ENCODE measurements around the gene MMP8.

The MMP8 gene, protein sequence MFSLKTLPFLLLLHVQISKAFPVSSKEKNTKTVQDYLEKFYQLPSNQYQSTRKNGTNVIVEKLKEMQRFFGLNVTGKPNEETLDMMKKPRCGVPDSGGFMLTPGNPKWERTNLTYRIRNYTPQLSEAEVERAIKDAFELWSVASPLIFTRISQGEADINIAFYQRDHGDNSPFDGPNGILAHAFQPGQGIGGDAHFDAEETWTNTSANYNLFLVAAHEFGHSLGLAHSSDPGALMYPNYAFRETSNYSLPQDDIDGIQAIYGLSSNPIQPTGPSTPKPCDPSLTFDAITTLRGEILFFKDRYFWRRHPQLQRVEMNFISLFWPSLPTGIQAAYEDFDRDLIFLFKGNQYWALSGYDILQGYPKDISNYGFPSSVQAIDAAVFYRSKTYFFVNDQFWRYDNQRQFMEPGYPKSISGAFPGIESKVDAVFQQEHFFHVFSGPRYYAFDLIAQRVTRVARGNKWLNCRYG

DNA sequence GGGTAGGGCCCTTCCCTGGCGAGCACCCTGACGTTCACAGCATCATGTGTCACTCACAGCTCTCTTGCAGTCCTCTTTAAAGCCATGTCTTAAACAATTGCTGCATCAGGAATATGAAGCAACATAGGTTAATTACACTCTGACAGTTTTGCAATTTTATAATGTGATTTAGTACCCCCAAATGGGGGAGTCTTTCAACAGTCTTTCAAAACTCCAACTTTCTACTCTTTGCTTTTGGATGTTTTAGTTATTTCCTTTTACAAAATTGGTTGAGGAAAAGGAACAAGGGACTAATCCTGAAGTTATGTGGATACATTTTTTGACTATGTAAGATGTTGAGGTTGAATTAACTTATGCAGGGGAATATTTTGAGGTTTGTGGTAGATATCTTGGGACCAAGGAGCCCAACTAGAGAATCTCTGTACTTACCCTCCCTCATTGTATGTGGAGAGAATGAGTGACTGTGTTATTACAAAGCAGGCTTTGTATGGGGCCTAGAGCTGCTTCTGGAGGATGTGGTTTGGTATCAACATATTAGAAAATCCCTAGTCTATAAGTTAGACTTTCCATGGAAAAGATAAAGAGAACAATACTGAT is at the start of gene MMP8:
Gene MMP8, minus strand, starts transcription at position 51 of the 597 bp plus-strand sequence. CDS start 99 bp downstream, outside the sequence.
- H3K4me1 Mint-ChIP-seq (ENCODE audit: low read depth) = no peaks in the 10 kb centered on the region
- H3K9me3 Mint-ChIP-seq = no peaks in the 10 kb centered on the region
- H3K4me3 Mint-ChIP-seq = no peak within 1 kb of the TSS
- H3K36me3 Mint-ChIP-seq (ENCODE audit: low read depth) = no peaks in the 10 kb centered on the region
- peaks cover 2% of the 10 kb centered on the region for H3K27me3 Mint-ChIP-seq (ENCODE audit: low read depth)
- no peak within 1 kb of the TSS for H3K27ac Mint-ChIP-seq

DNA sequence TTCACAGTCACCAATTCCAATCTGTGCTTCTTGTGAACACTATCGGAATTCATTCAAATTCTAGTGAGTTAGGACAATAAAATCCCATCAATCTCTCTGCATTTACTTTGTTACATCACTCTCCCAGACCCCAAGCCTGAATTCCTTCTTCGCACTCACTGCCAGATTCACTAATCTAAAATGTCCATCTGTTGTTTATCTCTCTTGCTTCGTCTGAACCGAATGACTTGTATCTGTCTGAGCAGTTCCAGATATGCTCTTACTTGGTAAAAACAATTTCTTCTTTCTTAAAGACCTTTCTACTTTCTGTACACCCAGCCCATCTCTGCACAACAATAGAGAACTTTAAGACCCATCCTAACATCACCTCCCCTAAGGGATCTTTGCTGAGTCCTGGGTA is 48.6 kb upstream of the MMP8 start:
- H3K4me3 Mint-ChIP-seq = no peak overlapping the region
- H3K9me3 Mint-ChIP-seq = no peaks in the 10 kb centered on the region
- peaks cover 12% of the 10 kb centered on the region for H3K27me3 Mint-ChIP-seq (ENCODE audit: low read depth)
- no peaks in the 10 kb centered on the region for H3K36me3 Mint-ChIP-seq (ENCODE audit: low read depth)
- H3K27ac Mint-ChIP-seq = no peak overlapping the region
- no peaks in the 10 kb centered on the region for H3K4me1 Mint-ChIP-seq (ENCODE audit: low read depth)

DNA sequence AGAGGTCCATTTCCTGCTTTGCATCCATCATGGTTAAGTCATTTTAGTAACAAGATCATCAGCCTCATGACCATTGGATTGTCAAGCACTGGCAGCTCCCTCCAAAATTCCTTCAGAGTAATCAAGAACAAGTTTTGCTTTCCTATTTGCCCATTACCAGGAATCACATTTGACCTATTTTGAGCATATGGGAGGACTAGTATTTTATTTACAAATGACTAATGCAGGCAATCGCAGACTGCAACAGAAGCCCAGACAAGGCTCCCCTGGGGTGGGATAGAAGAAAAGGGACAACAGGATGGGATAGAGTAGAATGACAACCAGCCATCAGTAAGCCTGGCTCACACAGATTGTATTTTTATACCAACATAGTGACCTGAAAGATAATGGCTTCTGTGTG is 46.6 kb upstream of the MMP8 start:
- H3K36me3 Mint-ChIP-seq (ENCODE audit: low read depth) = no peaks in the 10 kb centered on the region
- H3K4me3 Mint-ChIP-seq = no peak overlapping the region
- H3K27me3 Mint-ChIP-seq (ENCODE audit: low read depth) = peaks cover 6% of the 10 kb centered on the region
- H3K9me3 Mint-ChIP-seq = no peaks in the 10 kb centered on the region
- no peak overlapping the region for H3K27ac Mint-ChIP-seq
- no peaks in the 10 kb centered on the region for H3K4me1 Mint-ChIP-seq (ENCODE audit: low read depth)

DNA sequence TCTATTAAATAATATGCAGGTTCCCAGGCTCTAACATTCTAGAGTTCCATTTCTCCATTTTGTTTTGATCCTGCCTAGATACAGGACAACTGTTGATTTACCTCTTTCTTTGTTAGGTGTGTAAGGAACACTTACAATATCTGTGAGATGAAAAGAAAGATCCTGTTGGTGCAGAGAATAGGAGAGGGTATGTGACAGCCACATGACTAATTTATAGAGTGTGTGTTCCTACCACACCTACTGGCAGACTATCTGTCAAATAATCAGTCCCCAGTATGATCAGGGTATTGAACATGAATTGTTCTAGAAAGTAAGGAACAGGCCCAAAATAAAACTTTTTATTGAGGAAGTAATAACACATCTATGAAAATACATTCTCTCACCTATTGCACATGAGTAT is 45.4 kb upstream of the MMP8 start:
- Mint-ChIP-seq H3K4me3 (no peak overlapping the region), H3K27me3 (ENCODE audit: low read depth) (peaks cover 6% of the 10 kb centered on the region), H3K4me1 (ENCODE audit: low read depth) (no peaks in the 10 kb centered on the region), H3K9me3 (no peaks in the 10 kb centered on the region), H3K27ac (no peak overlapping the region), H3K36me3 (ENCODE audit: low read depth) (no peaks in the 10 kb centered on the region)

DNA sequence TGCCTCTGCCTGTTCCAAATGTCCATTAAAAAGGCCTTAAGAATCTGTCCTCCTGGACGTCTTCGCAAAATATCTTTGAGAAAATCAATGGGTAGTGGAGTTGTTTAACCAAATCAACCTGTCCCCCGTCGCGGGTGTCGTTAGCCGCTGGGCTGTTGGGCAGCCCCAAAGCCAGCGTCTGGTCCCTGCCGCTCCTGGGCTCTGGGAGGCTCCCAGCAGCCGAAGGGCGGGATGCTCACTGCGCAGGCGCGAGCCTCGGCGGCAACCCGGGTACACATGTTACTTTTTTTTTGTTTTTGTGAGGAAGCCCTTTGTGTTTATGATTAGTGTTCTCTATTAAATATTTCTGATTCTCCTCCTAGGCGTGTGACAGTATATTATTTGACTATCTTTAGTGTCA is 43.0 kb upstream of the MMP8 start:
- H3K9me3 Mint-ChIP-seq = no peaks in the 10 kb centered on the region
- H3K36me3 Mint-ChIP-seq (ENCODE audit: low read depth) = no peaks in the 10 kb centered on the region
- no peaks in the 10 kb centered on the region for H3K4me1 Mint-ChIP-seq (ENCODE audit: low read depth)
- H3K27me3 Mint-ChIP-seq (ENCODE audit: low read depth) = no peaks in the 10 kb centered on the region
- H3K4me3 Mint-ChIP-seq = no peak overlapping the region
- no peak overlapping the region for H3K27ac Mint-ChIP-seq

DNA sequence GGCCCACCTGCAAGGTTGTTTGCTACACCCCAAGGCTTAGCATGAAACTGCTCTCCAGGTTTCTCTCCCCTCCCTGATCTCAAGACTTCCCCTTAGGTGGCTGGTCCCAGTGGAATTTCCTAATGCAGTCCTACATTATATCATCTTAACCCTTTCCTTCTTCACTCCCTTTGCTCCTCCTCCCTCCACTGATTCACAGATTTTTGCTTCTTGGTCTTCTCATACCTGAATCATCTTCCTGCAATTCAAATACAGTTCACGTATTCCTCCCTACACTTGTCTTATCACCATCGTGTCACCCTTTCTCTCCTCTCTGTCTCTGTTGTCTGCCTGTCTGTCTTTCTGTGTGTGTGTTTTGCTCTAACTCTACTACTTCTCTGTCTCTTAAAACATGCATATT is 38.7 kb upstream of the MMP8 start:
- H3K27me3 Mint-ChIP-seq (ENCODE audit: low read depth) = peaks cover 2% of the 10 kb centered on the region
- H3K4me1 Mint-ChIP-seq (ENCODE audit: low read depth) = no peaks in the 10 kb centered on the region
- no peaks in the 10 kb centered on the region for H3K9me3 Mint-ChIP-seq
- no peak overlapping the region for H3K27ac Mint-ChIP-seq
- H3K4me3 Mint-ChIP-seq = no peak overlapping the region
- H3K36me3 Mint-ChIP-seq (ENCODE audit: low read depth) = no peaks in the 10 kb centered on the region

DNA sequence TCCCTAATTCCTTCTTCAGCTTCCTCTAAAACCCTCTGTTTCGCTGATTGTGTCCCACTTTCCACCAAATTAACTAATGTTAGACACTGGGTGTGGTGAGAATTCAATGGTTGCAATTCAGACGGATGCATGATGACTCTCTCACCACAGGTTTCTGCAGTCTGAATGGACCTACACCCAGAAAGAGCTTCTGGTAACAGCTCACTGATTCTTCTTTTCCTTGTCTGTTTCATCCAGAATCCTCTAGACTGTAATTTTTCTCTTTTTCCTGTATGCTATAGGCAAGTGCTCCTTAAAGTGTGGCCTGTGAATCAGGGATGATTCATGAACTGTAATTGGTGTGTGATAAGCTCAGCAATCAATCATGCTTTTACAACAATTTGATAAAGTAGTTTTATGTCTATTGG is 37.6 kb upstream of the MMP8 start:
- Mint-ChIP-seq H3K27me3 (ENCODE audit: low read depth) (peaks cover 4% of the 10 kb centered on the region), H3K9me3 (no peaks in the 10 kb centered on the region)

DNA sequence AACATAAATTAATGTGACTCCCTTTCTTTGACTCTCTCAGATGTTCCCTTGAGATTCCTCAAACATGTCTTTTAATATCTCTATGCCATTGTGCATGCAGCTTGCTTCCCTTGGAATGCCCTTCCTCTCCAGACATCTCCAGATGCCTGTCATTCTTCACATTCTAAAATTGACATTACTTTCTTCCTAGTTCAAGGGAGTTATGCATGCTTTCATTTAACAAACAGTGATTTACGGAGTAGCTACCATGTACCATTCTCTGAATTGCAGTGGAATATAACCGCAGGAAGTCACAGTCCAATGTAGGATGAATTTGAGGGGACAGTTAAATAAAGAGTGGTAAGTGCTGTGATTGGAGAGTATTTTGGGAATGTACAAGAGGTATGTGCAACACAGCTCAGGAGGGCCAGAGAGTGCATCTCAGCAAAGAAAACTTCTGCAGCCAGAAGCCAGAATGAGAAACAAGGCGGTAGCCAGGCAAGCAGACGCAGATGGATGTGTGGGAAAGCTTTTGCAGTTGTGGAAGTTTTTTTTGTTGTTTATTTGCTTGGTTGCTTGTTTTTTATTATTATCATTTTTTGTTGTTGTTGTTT is 37.0 kb upstream of the MMP8 start:
- no peak overlapping the region for H3K27ac Mint-ChIP-seq

More for the DNA sequence above, 37.6 kb upstream of the MMP8 start:
- Mint-ChIP-seq H3K27ac (no peak overlapping the region), H3K4me3 (no peak overlapping the region), H3K4me1 (ENCODE audit: low read depth) (no peaks in the 10 kb centered on the region), H3K36me3 (ENCODE audit: low read depth) (no peaks in the 10 kb centered on the region)

DNA sequence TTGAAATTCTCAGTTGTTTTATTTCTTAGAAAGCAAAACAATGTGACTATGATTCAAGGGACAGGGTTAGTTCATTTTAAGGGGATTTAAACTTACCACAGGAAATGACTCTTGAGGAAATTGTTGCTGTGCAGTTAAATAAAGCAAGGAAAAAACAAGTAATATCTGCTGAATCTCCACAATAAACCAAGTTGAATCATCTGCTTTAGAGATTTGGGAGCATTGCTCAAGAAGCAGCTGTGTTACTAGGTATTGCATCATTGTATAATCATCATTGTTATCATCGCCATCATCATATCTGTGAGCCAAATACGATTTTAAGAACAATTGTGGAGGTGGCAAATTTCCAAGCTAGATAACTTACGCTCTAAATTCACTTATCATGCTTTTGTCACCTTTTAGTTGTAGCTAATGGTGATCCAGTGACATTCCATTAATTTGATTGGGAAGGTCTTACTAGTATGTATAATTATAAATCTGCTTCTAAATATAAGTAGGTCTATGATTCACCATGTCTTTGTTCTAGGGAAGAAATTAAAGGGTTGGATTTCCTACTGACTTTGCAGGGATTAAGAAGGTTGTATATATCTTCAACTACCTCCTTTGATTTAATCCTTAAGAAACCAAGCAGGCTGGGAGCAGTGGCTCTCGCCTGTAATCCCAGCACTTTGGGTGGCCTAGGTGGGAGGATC is 35.7 kb upstream of the MMP8 start:
- H3K9me3 Mint-ChIP-seq = no peaks in the 10 kb centered on the region
- H3K27ac Mint-ChIP-seq = no peak overlapping the region
- no peak overlapping the region for H3K4me3 Mint-ChIP-seq
- H3K36me3 Mint-ChIP-seq (ENCODE audit: low read depth) = no peaks in the 10 kb centered on the region
- H3K4me1 Mint-ChIP-seq (ENCODE audit: low read depth) = no peaks in the 10 kb centered on the region
- H3K27me3 Mint-ChIP-seq (ENCODE audit: low read depth) = peaks cover 7% of the 10 kb centered on the region

More for the DNA sequence above, 37.0 kb upstream of the MMP8 start:
- Mint-ChIP-seq H3K4me3 (no peak overlapping the region), H3K4me1 (ENCODE audit: low read depth) (no peaks in the 10 kb centered on the region), H3K27me3 (ENCODE audit: low read depth) (peaks cover 4% of the 10 kb centered on the region), H3K9me3 (no peaks in the 10 kb centered on the region), H3K36me3 (ENCODE audit: low read depth) (no peaks in the 10 kb centered on the region)

DNA sequence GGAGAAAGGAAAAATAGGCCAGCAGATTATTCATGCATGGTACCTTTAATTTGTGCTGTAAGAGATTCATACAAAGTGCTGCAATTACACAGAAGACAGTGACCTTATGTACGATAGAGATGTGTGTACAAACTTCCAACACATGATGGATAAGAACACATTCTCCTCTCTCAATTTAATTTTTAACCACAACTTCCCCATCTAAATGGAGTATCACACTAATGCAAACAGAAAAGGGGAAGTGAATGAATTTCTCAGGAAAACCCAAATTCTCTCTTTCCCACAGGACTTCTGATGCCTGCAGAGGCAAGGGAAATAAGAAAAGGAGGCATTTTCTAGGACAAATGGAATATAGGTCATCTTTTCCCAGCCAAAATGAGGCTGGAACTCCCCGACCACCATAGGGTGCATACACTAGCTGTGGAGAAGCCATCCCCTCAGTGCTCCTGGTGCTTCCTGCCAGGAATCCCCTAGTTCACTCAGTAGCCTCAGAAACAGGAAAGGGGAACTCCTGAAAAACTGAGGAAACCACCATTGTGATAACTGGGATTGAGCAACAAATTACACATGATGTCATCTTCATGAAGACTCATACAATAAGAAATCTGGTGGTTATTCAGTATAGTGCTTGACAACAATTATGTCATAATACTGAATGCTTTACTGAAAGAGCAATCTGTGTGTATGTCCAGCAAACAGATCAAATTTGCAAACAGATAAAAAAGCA is 33.2 kb upstream of the MMP8 start:
- Mint-ChIP-seq H3K4me3 (no peak overlapping the region), H3K27me3 (ENCODE audit: low read depth) (peaks cover 14% of the 10 kb centered on the region), H3K4me1 (ENCODE audit: low read depth) (no peaks in the 10 kb centered on the region), H3K9me3 (no peaks in the 10 kb centered on the region), H3K27ac (no peak overlapping the region), H3K36me3 (ENCODE audit: low read depth) (no peaks in the 10 kb centered on the region)

DNA sequence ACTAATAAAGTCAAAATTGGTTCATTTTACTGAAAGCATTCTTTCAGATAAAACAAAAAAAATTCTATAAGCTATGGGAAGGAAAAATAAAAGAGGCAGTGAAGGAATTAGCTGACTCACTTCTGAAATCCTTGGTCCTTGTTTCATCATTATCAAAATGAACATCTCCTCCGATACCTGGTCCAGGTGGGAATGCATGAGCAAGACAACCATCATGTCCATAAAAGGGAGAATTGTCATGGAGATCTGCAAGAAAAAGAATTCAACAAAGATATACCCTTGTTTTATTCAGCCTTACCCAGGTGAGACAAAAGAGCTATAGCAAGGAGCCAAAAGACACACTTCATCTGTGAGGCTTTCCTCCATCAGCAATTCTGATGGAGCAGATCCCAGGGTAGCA is 28.5 kb upstream of the MMP8 start:
- Mint-ChIP-seq H3K36me3 (ENCODE audit: low read depth) (no peaks in the 10 kb centered on the region), H3K27ac (no peak overlapping the region), H3K4me1 (ENCODE audit: low read depth) (no peaks in the 10 kb centered on the region), H3K27me3 (ENCODE audit: low read depth) (peaks cover 20% of the 10 kb centered on the region), H3K9me3 (no peaks in the 10 kb centered on the region), H3K4me3 (no peak overlapping the region)

DNA sequence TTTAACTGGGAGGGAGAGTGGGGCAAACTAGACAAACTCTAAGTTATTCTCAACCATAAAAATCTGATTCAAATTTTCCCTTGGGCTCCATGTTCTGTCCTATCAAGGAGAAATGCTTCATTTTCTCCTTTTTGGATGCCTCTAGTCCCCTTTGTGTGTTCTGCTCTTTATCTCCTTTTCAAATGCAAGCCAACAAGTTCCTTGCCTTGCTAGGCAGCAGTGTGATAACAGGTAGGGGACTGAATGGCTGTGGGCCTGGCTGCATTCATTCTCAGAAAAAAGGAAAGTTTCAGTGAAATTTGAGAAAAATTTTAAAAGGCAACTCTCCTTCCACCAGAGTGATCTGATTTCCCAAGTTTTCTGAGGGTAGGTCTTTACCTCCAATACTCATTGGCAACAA is 26.9 kb upstream of the MMP8 start:
- Mint-ChIP-seq H3K36me3 (ENCODE audit: low read depth) (no peaks in the 10 kb centered on the region), H3K27me3 (ENCODE audit: low read depth) (peaks cover 20% of the 10 kb centered on the region), H3K4me1 (ENCODE audit: low read depth) (no peaks in the 10 kb centered on the region), H3K4me3 (no peak overlapping the region), H3K27ac (no peak overlapping the region), H3K9me3 (no peaks in the 10 kb centered on the region)

DNA sequence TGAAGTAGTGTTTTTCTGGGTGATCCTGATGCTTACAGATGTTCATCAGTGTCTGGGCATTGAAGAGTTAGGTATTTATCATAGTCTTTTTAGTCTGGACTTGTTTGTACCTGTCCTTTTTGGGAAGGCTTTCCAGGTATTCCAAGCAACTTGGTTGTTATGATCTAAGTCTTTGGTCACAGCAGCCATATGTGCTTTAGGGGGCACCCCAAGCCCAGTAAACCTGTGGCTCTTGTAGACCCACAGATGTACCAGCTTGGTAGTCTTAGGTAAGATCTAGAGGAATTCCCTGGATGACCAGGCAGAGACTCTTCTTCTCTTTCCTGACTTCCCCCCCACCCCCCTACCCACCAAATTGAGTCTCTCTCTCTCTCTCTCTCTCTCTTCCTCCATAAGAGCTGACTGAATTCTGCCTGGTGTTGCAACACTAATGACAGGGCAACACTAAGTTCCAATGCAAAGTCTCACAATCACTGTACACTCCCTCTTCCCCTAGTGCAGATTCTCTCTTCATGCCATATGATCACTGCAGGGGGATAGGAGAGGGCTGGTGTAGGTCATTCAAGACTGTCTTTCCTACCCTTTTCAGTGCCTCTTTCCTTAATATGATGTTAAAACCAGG is 24.5 kb upstream of the MMP8 start:
- no peaks in the 10 kb centered on the region for H3K4me1 Mint-ChIP-seq (ENCODE audit: low read depth)
- H3K9me3 Mint-ChIP-seq = no peaks in the 10 kb centered on the region
- no peak overlapping the region for H3K27ac Mint-ChIP-seq
- no peaks in the 10 kb centered on the region for H3K36me3 Mint-ChIP-seq (ENCODE audit: low read depth)
- peaks cover 13% of the 10 kb centered on the region for H3K27me3 Mint-ChIP-seq (ENCODE audit: low read depth)
- no peak overlapping the region for H3K4me3 Mint-ChIP-seq
